HEK293 (cell line): ENCODE results near the gene TPD52L1.
A peak's percentile ranks its signal among the peaks of the same experiment; 100 is the strongest.

Source experiments
- CTCF ChIA-PET: fragments of 350-600 bp; formaldehyde crosslinking; extraction: SDS; loops from one replicate; lab custom pipeline; 2021; ENCODE audit warnings: antibody characterized with exemption; lab: Yijun Ruan, JAX
- POLR2A ChIA-PET: fragments of 300-600 bp; formaldehyde crosslinking; extraction: SDS; loops from one replicate; lab custom pipeline; 2020; ENCODE audit warnings: antibody characterized with exemption, inconsistent platforms; lab: Yijun Ruan, JAX
- H3K27ac ChIP-seq: fragments of 200-500 bp; sonication (Bioruptor generic); 2 replicates; pipeline ENCODE4 v1.5.1; 2014; ENCODE audit warnings: low read depth, low read length, control low read depth, inconsistent platforms; ENCODE audit errors: extremely low read depth
- H3K36me3 ChIP-seq, 2 experiments: fragments of 200-500 bp in 1 of 2; sonication (Bioruptor generic) in 1 of 2; 1 replicate in 1 of 2; 2 replicates in 1 of 2; pipeline ENCODE4 v1.5.1; 2014 to 2017; ENCODE audit warnings: inconsistent platforms in 2 of 2, low read length in 2 of 2; ENCODE audit not compliant: control insufficient read depth in 2 of 2, insufficient read depth in 1 of 2
- H3K4me1 ChIP-seq: fragments of 200-500 bp; sonication (Bioruptor generic); 2 replicates; pipeline ENCODE4 v1.5.1; 2014; ENCODE audit warnings: mild to moderate bottlenecking, low read length, inconsistent platforms; ENCODE audit not compliant: control insufficient read depth, insufficient read depth
- H3K4me3 ChIP-seq: 2 replicates; pipeline ENCODE4 v1.5.1; 2011; ENCODE audit warnings: low read depth, mild to moderate bottlenecking, control low read depth, low read length, moderate library complexity
- H3K9me3 ChIP-seq: fragments of 200-500 bp; sonication (Bioruptor generic); 2 replicates; pipeline ENCODE4 v1.5.1; 2014; ENCODE audit warnings: low read depth, low read length, inconsistent platforms; ENCODE audit not compliant: control insufficient read depth, insufficient read depth
- FEZF1 ChIP-seq: fragments of 450-650 bp; formaldehyde crosslinking; IDR thresholded peaks from 2 replicates; pipeline ENCODE4 v1.5.1; 2016; ENCODE audit warnings: missing biosample characterization, missing genetic modification characterization
- GFI1B ChIP-seq: fragments of 450-650 bp; formaldehyde crosslinking; IDR thresholded peaks from 2 replicates; pipeline ENCODE4 v1.5.1; 2016; ENCODE audit warnings: missing biosample characterization, missing genetic modification characterization
- KLF10 ChIP-seq: fragments of 450-650 bp; IDR thresholded peaks from 2 replicates; pipeline ENCODE4 v1.5.1; 2018; ENCODE audit warnings: missing biosample characterization, mild to moderate bottlenecking, missing genetic modification characterization
- SCRT2 ChIP-seq: fragments of 450-650 bp; formaldehyde crosslinking; IDR thresholded peaks from 2 replicates; pipeline ENCODE4 v1.5.1; 2016; ENCODE audit warnings: missing biosample characterization, missing genetic modification characterization
- SETDB1 ChIP-seq: IDR thresholded peaks from one replicate; pipeline ENCODE4 v1.6.1; 2017; ENCODE audit warnings: mild to moderate bottlenecking, low read length, moderate library complexity, mixed read lengths; ENCODE audit not compliant: insufficient read length
- ZBTB11 ChIP-seq: fragments of 450-650 bp; formaldehyde crosslinking; conservative IDR thresholded peaks from 2 replicates; pipeline ENCODE4 v1.5.1; 2016; ENCODE audit warnings: low read depth, missing biosample characterization, missing genetic modification characterization
- ZBTB49 ChIP-seq: fragments of 450-650 bp; formaldehyde crosslinking; IDR thresholded peaks from 2 replicates; pipeline ENCODE4 v1.5.1; 2016; ENCODE audit warnings: missing biosample characterization, missing genetic modification characterization, low read depth
- ZBTB7A ChIP-seq: fragments of 450-650 bp; formaldehyde crosslinking; IDR thresholded peaks from 2 replicates; pipeline ENCODE4 v1.5.1; 2016; ENCODE audit warnings: low read depth, missing biosample characterization, missing genetic modification characterization
- ZNF16 ChIP-seq: fragments of 450-650 bp; formaldehyde crosslinking; IDR thresholded peaks from 2 replicates; pipeline ENCODE4 v1.5.1; 2016; ENCODE audit warnings: low read depth, missing biosample characterization, missing genetic modification characterization
- ZNF174 ChIP-seq: fragments of 450-650 bp; formaldehyde crosslinking; IDR thresholded peaks from 2 replicates; pipeline ENCODE4 v1.5.0; 2017; ENCODE audit warnings: missing biosample characterization, mild to moderate bottlenecking, missing genetic modification characterization
- ZNF391 ChIP-seq: fragments of 450-650 bp; formaldehyde crosslinking; IDR thresholded peaks from 2 replicates; pipeline ENCODE4 v1.5.1; 2016; ENCODE audit warnings: low read depth, missing biosample characterization, missing genetic modification characterization, borderline replicate concordance
- ZNF621 ChIP-seq: fragments of 450-650 bp; formaldehyde crosslinking; IDR thresholded peaks from 2 replicates; pipeline ENCODE4 v1.5.1; 2017; ENCODE audit warnings: missing biosample characterization, missing genetic modification characterization
- ZNF660 ChIP-seq: fragments of 450-650 bp; IDR thresholded peaks from 2 replicates; pipeline ENCODE4 v1.5.1; 2018; ENCODE audit warnings: missing biosample characterization, mild to moderate bottlenecking, missing genetic modification characterization
- ZNF677 ChIP-seq: fragments of 450-650 bp; IDR thresholded peaks from 2 replicates; pipeline ENCODE4 v1.5.0; 2018; ENCODE audit warnings: missing biosample characterization, mild to moderate bottlenecking, missing genetic modification characterization, moderate library complexity
- ZSCAN30 ChIP-seq: fragments of 450-650 bp; IDR thresholded peaks from 2 replicates; pipeline ENCODE4 v1.5.1; 2018; ENCODE audit warnings: missing biosample characterization, mild to moderate bottlenecking, missing genetic modification characterization, moderate library complexity
- TF ChIP-seq, protein P1 (sequence below): fragments of 450-650 bp; formaldehyde crosslinking; IDR thresholded peaks from 2 replicates; pipeline ENCODE4 v1.5.1; 2016; ENCODE audit warnings: missing biosample characterization, missing genetic modification characterization
- TF ChIP-seq, protein P2 (sequence below): fragments of 450-650 bp; formaldehyde crosslinking; IDR thresholded peaks from 2 replicates; pipeline ENCODE4 v1.5.1; 2017; ENCODE audit warnings: missing biosample characterization, missing genetic modification characterization
- TF ChIP-seq, protein P3 (sequence below): fragments of 450-650 bp; formaldehyde crosslinking; optimal IDR thresholded peaks from 2 replicates; pipeline ENCODE3; 2016; ENCODE audit warnings: missing biosample characterization, mild to moderate bottlenecking, missing genetic modification characterization
- TF ChIP-seq, protein P4 (sequence below): fragments of 450-650 bp; formaldehyde crosslinking; IDR thresholded peaks from 2 replicates; pipeline ENCODE4 v1.5.1; 2017; ENCODE audit warnings: missing biosample characterization, missing genetic modification characterization

Gene TPD52L1

DNA sequence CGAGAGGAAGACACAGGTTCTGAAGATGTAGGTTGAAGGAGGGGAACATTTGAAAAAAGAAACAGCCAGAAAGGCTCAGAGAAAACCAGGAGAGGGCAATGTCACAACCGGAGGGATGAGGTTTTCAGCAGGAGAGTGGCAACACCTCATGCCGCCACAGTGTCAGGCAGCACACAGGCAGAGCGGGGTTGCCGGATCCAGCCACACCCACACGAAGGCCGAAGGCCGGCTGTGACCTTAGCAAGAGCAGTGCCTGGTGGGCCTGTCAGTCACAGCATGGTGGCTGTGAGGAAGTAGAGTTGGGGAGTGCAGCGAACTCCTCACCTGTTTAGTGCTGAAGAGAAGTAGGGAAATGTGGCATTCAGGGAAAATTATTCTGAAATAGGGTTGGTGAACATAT lies 134.1 kb downstream of the TPD52L1 start:
- TF ChIP-seq ZNF660 (tag by site-specific recombination) (no peak), ZNF621 (tag by site-specific recombination) (no peak), GFI1B (no peak)
- TF ChIP-seq, protein P1, sequence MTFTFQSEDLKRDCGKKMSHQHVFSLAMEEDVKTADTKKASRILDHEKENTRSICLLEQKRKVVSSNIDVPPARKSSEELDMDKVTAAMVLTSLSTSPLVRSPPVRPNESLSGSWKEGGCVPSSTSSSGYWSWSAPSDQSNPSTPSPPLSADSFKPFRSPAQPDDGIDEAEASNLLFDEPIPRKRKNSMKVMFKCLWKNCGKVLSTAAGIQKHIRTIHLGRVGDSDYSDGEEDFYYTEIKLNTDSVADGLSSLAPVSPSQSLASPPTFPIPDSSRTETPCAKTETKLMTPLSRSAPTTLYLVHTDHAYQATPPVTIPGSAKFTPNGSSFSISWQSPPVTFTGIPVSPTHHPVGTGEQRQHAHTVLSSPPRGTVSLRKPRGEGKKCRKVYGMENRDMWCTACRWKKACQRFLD (tag by site-specific recombination): no peak
- TF ChIP-seq, protein P2, sequence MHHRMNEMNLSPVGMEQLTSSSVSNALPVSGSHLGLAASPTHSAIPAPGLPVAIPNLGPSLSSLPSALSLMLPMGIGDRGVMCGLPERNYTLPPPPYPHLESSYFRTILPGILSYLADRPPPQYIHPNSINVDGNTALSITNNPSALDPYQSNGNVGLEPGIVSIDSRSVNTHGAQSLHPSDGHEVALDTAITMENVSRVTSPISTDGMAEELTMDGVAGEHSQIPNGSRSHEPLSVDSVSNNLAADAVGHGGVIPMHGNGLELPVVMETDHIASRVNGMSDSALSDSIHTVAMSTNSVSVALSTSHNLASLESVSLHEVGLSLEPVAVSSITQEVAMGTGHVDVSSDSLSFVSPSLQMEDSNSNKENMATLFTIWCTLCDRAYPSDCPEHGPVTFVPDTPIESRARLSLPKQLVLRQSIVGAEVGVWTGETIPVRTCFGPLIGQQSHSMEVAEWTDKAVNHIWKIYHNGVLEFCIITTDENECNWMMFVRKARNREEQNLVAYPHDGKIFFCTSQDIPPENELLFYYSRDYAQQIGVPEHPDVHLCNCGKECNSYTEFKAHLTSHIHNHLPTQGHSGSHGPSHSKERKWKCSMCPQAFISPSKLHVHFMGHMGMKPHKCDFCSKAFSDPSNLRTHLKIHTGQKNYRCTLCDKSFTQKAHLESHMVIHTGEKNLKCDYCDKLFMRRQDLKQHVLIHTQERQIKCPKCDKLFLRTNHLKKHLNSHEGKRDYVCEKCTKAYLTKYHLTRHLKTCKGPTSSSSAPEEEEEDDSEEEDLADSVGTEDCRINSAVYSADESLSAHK (tag by site-specific recombination): 0 out of 2 replicates have a peak, but pooled peaks have one; percentile 19
- TF ChIP-seq, all 188 proteins: peak for 1
- Histone ChIP-seq H3K4me3 (no peak overlapping the region), H3K27ac (no peak overlapping the region), H3K9me3 (no peaks in the 10 kb centered on the region), H3K36me3 (peaks cover 36 to 75% of the 10 kb centered on the region in 2 experiments), H3K4me1 (no peaks in the 10 kb centered on the region)
- ChIA-PET POLR2A (no interaction called here), CTCF (no interaction called here)

GRCh38 chr6:125293587-125293986 lies 140.0 kb downstream of the TPD52L1 start:
- Histone ChIP-seq H3K36me3 (peaks cover 16 to 92% of the 10 kb centered on the region in 2 experiments), H3K9me3 (no peaks in the 10 kb centered on the region), H3K4me1 (no peaks in the 10 kb centered on the region), H3K27ac (no peak overlapping the region), H3K4me3 (no peak overlapping the region)
- POLR2A ChIA-PET: no interaction called here
- TF ChIP-seq ZNF16 (tag by site-specific recombination): no peak
- TF ChIP-seq ZBTB7A (tag by site-specific recombination): no peak
- TF ChIP-seq ZNF174 (tag by site-specific recombination): no peak
- TF ChIP-seq ZNF677: no peak
- TF ChIP-seq GFI1B: no peak
- no peak for TF ChIP-seq ZBTB11
- TF ChIP-seq, protein P2 (tag by site-specific recombination): no peak
- no peak for TF ChIP-seq FEZF1 (tag by site-specific recombination)
- no peak for TF ChIP-seq ZNF621 (tag by site-specific recombination)
- no peak for TF ChIP-seq ZBTB49 (tag by site-specific recombination)
- TF ChIP-seq ZNF391: no peak
- TF ChIP-seq SETDB1: no peak
- TF ChIP-seq, protein P3, sequence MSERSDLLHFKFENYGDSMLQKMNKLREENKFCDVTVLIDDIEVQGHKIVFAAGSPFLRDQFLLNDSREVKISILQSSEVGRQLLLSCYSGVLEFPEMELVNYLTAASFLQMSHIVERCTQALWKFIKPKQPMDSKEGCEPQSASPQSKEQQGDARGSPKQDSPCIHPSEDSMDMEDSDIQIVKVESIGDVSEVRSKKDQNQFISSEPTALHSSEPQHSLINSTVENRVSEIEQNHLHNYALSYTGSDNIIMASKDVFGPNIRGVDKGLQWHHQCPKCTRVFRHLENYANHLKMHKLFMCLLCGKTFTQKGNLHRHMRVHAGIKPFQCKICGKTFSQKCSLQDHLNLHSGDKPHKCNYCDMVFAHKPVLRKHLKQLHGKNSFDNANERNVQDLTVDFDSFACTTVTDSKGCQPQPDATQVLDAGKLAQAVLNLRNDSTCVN (tag by site-specific recombination): no peak
- no peak for TF ChIP-seq KLF10 (tag by site-specific recombination)
- TF ChIP-seq, protein P4, sequence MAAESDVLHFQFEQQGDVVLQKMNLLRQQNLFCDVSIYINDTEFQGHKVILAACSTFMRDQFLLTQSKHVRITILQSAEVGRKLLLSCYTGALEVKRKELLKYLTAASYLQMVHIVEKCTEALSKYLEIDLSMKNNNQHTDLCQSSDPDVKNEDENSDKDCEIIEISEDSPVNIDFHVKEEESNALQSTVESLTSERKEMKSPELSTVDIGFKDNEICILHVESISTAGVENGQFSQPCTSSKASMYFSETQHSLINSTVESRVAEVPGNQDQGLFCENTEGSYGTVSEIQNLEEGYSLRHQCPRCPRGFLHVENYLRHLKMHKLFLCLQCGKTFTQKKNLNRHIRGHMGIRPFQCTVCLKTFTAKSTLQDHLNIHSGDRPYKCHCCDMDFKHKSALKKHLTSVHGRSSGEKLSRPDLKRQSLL (tag by site-specific recombination): no peak
- no peak for TF ChIP-seq SCRT2
- TF ChIP-seq ZSCAN30: no peak
- CTCF ChIA-PET: interaction anchor here (0.6 to 1.7 kb wide), 4 partner anchors 18 to 439 kb away, joined by 3 to 5 read pairs (median 4); no protein-coding TSS in a partner anchor
